Endothelial cell of umbilical vein (primary cell): ENCODE measurements around the gene ARMC3. TPM values are rescaled to one million over a fixed set of nuclear protein-coding genes. Genes with fewer than 3 reads are reported as not detected.

Source experiments
- BruUV-seq: library from RNA; stranded (reverse); fragments of 400-500 nt; replicated peaks from 2 replicates; lab custom pipeline; 2021; lab: Mats Ljungman, UMichigan
- CTCF ChIA-PET: fragments of 300-600, 350-600 bp; sonication (Branson Sonifier 250); formaldehyde crosslinking; loops from one replicate; lab custom pipeline; 2021; ENCODE audit warnings: antibody characterized with exemption, inconsistent platforms; lab: Charles Lee
- POLR2A ChIA-PET: fragments of 300-600, 350-600 bp; sonication (Branson Sonifier 250); formaldehyde crosslinking; loops from one replicate; lab custom pipeline; 2021; ENCODE audit warnings: antibody characterized with exemption, inconsistent platforms; lab: Charles Lee
- DNase-seq: peaks from one replicate; pipeline ENCODE4 v3.0.0-alpha.2; 2011; ENCODE audit warnings: low read depth, low spot score
- FAIRE-seq: peaks from 2 replicates; lab custom pipeline; 2011; peaks lifted over from hg19 to GRCh38; lab: Jason Lieb, UNC
- H2AFZ ChIP-seq: 2 replicates; pipeline ENCODE4 v1.6.0; 2012; ENCODE audit warnings: low read depth, low read length, control low read depth, inconsistent platforms
- H3K27ac ChIP-seq: 2 replicates; pipeline ENCODE4 v1.5.1; 2011; ENCODE audit warnings: low read depth, mild to moderate bottlenecking, control low read depth, low read length, moderate library complexity; ENCODE audit not compliant: insufficient read depth
- H3K27me3 ChIP-seq, 2 experiments: 2 replicates each; pipeline versions ENCODE4 v1.6.0 to v1.6.1; 2011; ENCODE audit warnings: low read length in 2 of 2, mixed read lengths in 1 of 2; ENCODE audit not compliant: control insufficient read depth in 2 of 2, insufficient read depth in 2 of 2
- H3K36me3 ChIP-seq, 2 experiments: 2 replicates in 1 of 2; 3 replicates in 1 of 2; pipeline ENCODE4 v1.5.1; 2011; ENCODE audit warnings: low read length in 2 of 2, mild to moderate bottlenecking in 1 of 2, moderate library complexity in 1 of 2; ENCODE audit not compliant: control insufficient read depth in 2 of 2, insufficient read depth in 2 of 2; ENCODE audit errors: extremely low read depth in 1 of 2
- H3K4me1 ChIP-seq: 3 replicates; pipeline ENCODE4 v1.5.1; 2011; ENCODE audit warnings: mild to moderate bottlenecking, low read length; ENCODE audit not compliant: control insufficient read depth, insufficient read depth; ENCODE audit errors: extremely low read depth
- H3K4me2 ChIP-seq: 2 replicates; pipeline ENCODE4 v1.6.1; 2011; ENCODE audit warnings: low read length, control low read depth, mixed read lengths; ENCODE audit not compliant: insufficient read depth
- H3K4me3 ChIP-seq, 3 experiments: fragments of 200-600 bp in 1 of 3; sonication (generic), shearing (Covaris generic) in 1 of 3; replicated peaks in 1 of 3; 2 replicates each; pipeline ENCODE4 v1.5.1; 2011 to 2016; ENCODE audit warnings: control low read depth in 3 of 3, low read length in 3 of 3, mild to moderate bottlenecking in 2 of 3, inconsistent platforms in 1 of 3, low read depth in 1 of 3, moderate library complexity in 1 of 3; ENCODE audit not compliant: insufficient read depth in 1 of 3
- H3K79me2 ChIP-seq: 2 replicates; pipeline ENCODE4 v1.6.0; 2012; ENCODE audit warnings: low read length, inconsistent platforms; ENCODE audit not compliant: control insufficient read depth, insufficient read depth
- H3K9ac ChIP-seq: replicated peaks from 2 replicates; pipeline ENCODE3; 2011; ENCODE audit warnings: low read length, control low read depth; ENCODE audit not compliant: insufficient read depth; ENCODE audit errors: extremely low read depth
- H3K9me1 ChIP-seq: replicated peaks from 3 replicates; pipeline ENCODE4 v1.6.0; 2011; ENCODE audit warnings: mild to moderate bottlenecking, low read length; ENCODE audit not compliant: control insufficient read depth, insufficient read depth; ENCODE audit errors: extremely low read depth
- H3K9me3 ChIP-seq: replicated peaks from 2 replicates; pipeline ENCODE4 v1.5.1; 2012; ENCODE audit warnings: low read length, inconsistent platforms; ENCODE audit not compliant: control insufficient read depth, insufficient read depth
- H4K20me1 ChIP-seq: replicated peaks from 2 replicates; pipeline ENCODE3; 2011; ENCODE audit warnings: mild to moderate bottlenecking, low read length; ENCODE audit not compliant: control insufficient read depth, insufficient read depth; ENCODE audit errors: extremely low read depth
- CTCF ChIP-seq, 2 donors: IDR thresholded peaks; 1 replicate in 1 of 2; 2 replicates in 1 of 2; pipeline ENCODE4 v1.5.1; 2011; ENCODE audit warnings: low read length in 2 of 2, mild to moderate bottlenecking in 2 of 2, moderate library complexity in 2 of 2, control low read depth in 1 of 2, inconsistent platforms in 1 of 2, low read depth in 1 of 2; ENCODE audit not compliant: insufficient read depth in 1 of 2; ENCODE audit errors: extremely low read depth in 1 of 2
- EZH2 ChIP-seq: IDR thresholded peaks from 2 replicates; pipeline ENCODE4 v1.6.1; 2012; ENCODE audit warnings: borderline replicate concordance, low read depth, mild to moderate bottlenecking, moderate library complexity, low read length, inconsistent platforms; ENCODE audit not compliant: severe bottlenecking
- FOS ChIP-seq: IDR thresholded peaks from 2 replicates; pipeline ENCODE4 v1.6.1; 2011; ENCODE audit warnings: mild to moderate bottlenecking, low read length, moderate library complexity, borderline replicate concordance; ENCODE audit not compliant: insufficient read depth
- GATA2 ChIP-seq: IDR thresholded peaks from 2 replicates; pipeline ENCODE4 v1.7.0; 2011; ENCODE audit warnings: low read depth, mild to moderate bottlenecking, moderate library complexity, mixed read lengths, low read length; ENCODE audit not compliant: insufficient read length, insufficient read depth
- JUN ChIP-seq: IDR thresholded peaks from 2 replicates; pipeline ENCODE4 v1.6.1; 2011; ENCODE audit warnings: borderline replicate concordance, low read depth; ENCODE audit not compliant: insufficient read length, insufficient read depth
- MAX ChIP-seq: IDR thresholded peaks from 2 replicates; pipeline ENCODE4 v1.6.1; 2011; ENCODE audit not compliant: insufficient read depth, insufficient read length
- MYC ChIP-seq: IDR thresholded peaks from one replicate; pipeline ENCODE4 v1.6.1; 2011; ENCODE audit warnings: mild to moderate bottlenecking, low read depth, low read length
- POLR2A ChIP-seq: IDR thresholded peaks from 2 replicates; pipeline ENCODE4 v1.6.1; 2012; ENCODE audit warnings: low read depth, mild to moderate bottlenecking, control low read depth, low read length
- POLR2AphosphoS5 ChIP-seq: IDR thresholded peaks from 2 replicates; pipeline ENCODE4 v1.6.1; 2012; ENCODE audit warnings: low read depth, mild to moderate bottlenecking, control low read depth, low read length, moderate library complexity; ENCODE audit not compliant: insufficient read depth
- dilution Hi-C: fragments of 300-500 bp; cut with MboI; formaldehyde crosslinking; loops from one replicate; pipeline ENCODE4 v1.15.0; 2019; ENCODE audit warnings: low sequenced_read_pairs; ENCODE audit not compliant: extremely low pct_ligation_motif_present
- intact Hi-C: fragments of 100-400 bp; cut with micrococcal nuclease; formaldehyde crosslinking; loops from one replicate; pipeline ENCODE4 v1.10.0; 2022
- polyA plus RNA-seq, 4 experiments: library from polyadenylated mRNA; depleted of rRNA in 3 of 4; stranded (reverse) in 3 of 4; unstranded in 1 of 4; fragments of >200 nt; gene quantifications; 2 replicates each; pipeline versions ENCODE4 v1.2.1 to v1.2.3, GENCODE V29; 2011 to 2012; ENCODE audit warnings: missing spikeins in 1 of 4
- total RNA-seq: library from RNA; stranded (reverse); gene quantifications from 2 replicates; pipeline ENCODE4 v1.2.3, GENCODE V29; 2021

The ARMC3 gene
- total and polyA plus RNA-seq, 2 donors (not counting 3 experiments of a cell fraction or from before 2014, with no cell fraction given): not detected

GRCh38 chr10:22978287-22978686 lies 50.4 kb downstream of the ARMC3 start:
- BruUV-seq: no TSS peak
- Histone ChIP-seq H3K27me3 (peaks cover 8 to 35% of the 10 kb centered on the region in 2 experiments), H3K4me2 (no peak overlapping the region), H3K4me3 (no peak overlapping the region), H3K36me3 (no peaks in the 10 kb centered on the region), H3K27ac (no peak overlapping the region), H2AFZ (no peak overlapping the region), H3K9ac (no peak overlapping the region), H3K9me3 (no peaks in the 10 kb centered on the region), H3K9me1 (no peaks in the 10 kb centered on the region), H4K20me1 (no peaks in the 10 kb centered on the region), H3K79me2 (no peaks in the 10 kb centered on the region), H3K4me1 (no peaks in the 10 kb centered on the region)
- DNase-seq: no peak
- CTCF ChIA-PET: no interaction called here
- TF ChIP-seq MYC: no peak
- no peak for TF ChIP-seq CTCF (IDR thresholded peaks at IDR 0.05; ENCODE audit: extremely low read depth in 1 of 2, insufficient read depth in 1 of 2, low read depth in 1 of 2, low read length in 2 of 2)
- TF ChIP-seq POLR2AphosphoS5: no peak
- TF ChIP-seq GATA2: no peak
- TF ChIP-seq FOS: no peak
- TF ChIP-seq JUN: no peak
- TF ChIP-seq POLR2A: no peak
- no peak for TF ChIP-seq EZH2
- no peak for TF ChIP-seq MAX
- no peak for FAIRE-seq
- POLR2A ChIA-PET: no interaction called here
- intact Hi-C loops: loop anchor here (10.0 kb wide), 1 partner anchor 173 kb away; no protein-coding TSS in a partner anchor
- dilution Hi-C loops: no loop called here
